ENCODE measurements around the gene CAMSAP1.

- TF ChIP-seq CTCF (IDR thresholded peaks at IDR 0.05) (no peak), POLR2A (IDR thresholded peaks at IDR 0.05) (no peak)
Measured at GRCh38 chr9:135908754-135909204, 1.4 kb upstream of the CAMSAP1 start.
